Heart left ventricle (tissue), 16 donors: ENCODE results near the gene GABPA. TPM values are rescaled to one million over a fixed set of nuclear protein-coding genes. Genes with fewer than 3 reads are reported as not detected.
"Not testable (repeated sequence)": the region's sequence is repeated elsewhere in the genome, so short reads cannot be mapped to it uniquely, and the experiment has no call there.

Experiments
- ATAC-seq, 4 donors: fragments of 200-7000 bp; cut with Tn5 transposase; one replicate each; pipeline ENCODE4 v1.9.1; 2020 to 2022; ENCODE audit warnings: moderate library complexity in 4 of 4, mild to moderate bottlenecking in 3 of 4, moderate number of reproducible peaks in 1 of 4
- DNase-seq, 5 donors: peaks; one replicate each; pipeline ENCODE4 v3.0.0-alpha.2; 2020
- H3K27ac ChIP-seq, 12 donors: fragments of 200-600 bp; sonication (generic) in 4 of 12; one replicate each; pipeline versions ENCODE4 v1.5.0 to v1.8.0; 2016 to 2022; ENCODE audit warnings: mild to moderate bottlenecking in 2 of 12
- H3K27me3 ChIP-seq, 9 donors: fragments of 200-600 bp; sonication (generic) in 2 of 9; one replicate each; pipeline versions ENCODE4 v1.5.1 to v1.8.0; 2016 to 2022; ENCODE audit warnings: mild to moderate bottlenecking in 3 of 9
- H3K36me3 ChIP-seq, 9 donors: fragments of 200-600 bp; sonication (generic) in 2 of 9; one replicate each; pipeline versions ENCODE4 v1.5.0 to v1.8.0; 2018 to 2022; ENCODE audit warnings: mild to moderate bottlenecking in 2 of 9
- H3K4me1 ChIP-seq, 12 donors: fragments of 200-600 bp; sonication (generic) in 4 of 12; one replicate each; pipeline versions ENCODE4 v1.5.0 to v1.8.0; 2016 to 2022; ENCODE audit warnings: mild to moderate bottlenecking in 3 of 12
- H3K4me3 ChIP-seq, 12 donors: fragments of 200-600 bp; sonication (generic) in 4 of 12; one replicate each; pipeline versions ENCODE4 v1.5.0 to v1.8.0; 2017 to 2022; ENCODE audit warnings: mild to moderate bottlenecking in 9 of 12, moderate library complexity in 4 of 12
- H3K9me3 ChIP-seq, 12 donors: fragments of 200-600 bp; sonication (generic) in 4 of 12; one replicate each; pipeline versions ENCODE4 v1.5.0 to v1.8.0; 2016 to 2022; ENCODE audit warnings: mild to moderate bottlenecking in 1 of 12
- CTCF ChIP-seq, 12 donors: fragments of 200-600 bp; sonication (generic) in 4 of 12; IDR thresholded peaks; one replicate each; pipeline versions ENCODE4 v1.5.0 to v1.8.0; 2018 to 2022; ENCODE audit warnings: antibody characterized with exemption in 12 of 12, mild to moderate bottlenecking in 5 of 12
- POLR2A ChIP-seq, 2 donors: fragments of 450-650 bp; IDR thresholded peaks; one replicate each; pipeline ENCODE4 v1.6.1; 2017; ENCODE audit warnings: antibody characterized with exemption in 2 of 2, mild to moderate bottlenecking in 2 of 2, moderate library complexity in 2 of 2
- WGBS, 4 donors: extraction: QIAGEN DNeasy Blood & Tissue Kit in 2 of 4; methylation state at CpG; one replicate each; pipeline versions ENCODE4 v1.1.5 to v1.1.7; 2013 to 2018; 5-methylcytosine and 5-hydroxymethylcytosine counted together
- intact Hi-C, 10 donors: fragments of 100-400 bp; cut with DNase I; formaldehyde crosslinking; loops; one replicate each; pipeline versions ENCODE4 v1.11.1 to v1.14.2; 2022
- polyA plus RNA-seq, 2 donors: library from polyadenylated mRNA; stranded (reverse); fragments of 200-250 nt; gene quantifications; one replicate each; pipeline ENCODE4 v1.2.3, GENCODE V29; 2013
- total RNA-seq, 9 donors: library from RNA; depleted of rRNA in 2 of 9; stranded (reverse); fragments of >200 nt in 2 of 9; fragmentation: NEBNext Ultra II Directional in 3 of 9; extraction: Animal tissue kit (Norgen Biotek cat#: 25700) in 3 of 9; gene quantifications; one replicate each; pipeline versions ENCODE4 v1.1.0 to v1.2.4, GENCODE V29; 2016 to 2023
- donor health status: ischemic (EF 13 %, LVEDD 7.1; RV severe dilation, severe dysfunction).
- donor health status: healthy with polysubstance abuse.
- donor health status: DM: no; HTN: yes; CAD: no.
- donor health status: DM: no; HTN: no; CAD: no.
- donor health status: ischemic (EF 25% LVEDD 6.9; RV normal size, moderate dysfunction).
- donor health status: ischemic (EF 25% LVEDD 5.7; RV mildly dilated, moderate dysfunction).
- donor health status: healthy.
- donor health status: DM: yes; HTN: yes; CAD: no.
- donor health status: ischemic (EF 35%, LVEDD 5.7; RV mildly dilated, moderate dysfunction).
- donor health status: nonischemic (EF 11% LVEDD 7.7; RV severe dilation, severe dysfunction).
- donor health status: DM: yes; HTN: yes; CAD: no.
- donor health status: PGD.
- donor health status: ischemic (EF 29% LVEDD 5.4; RV normal size, mild dysfunction).
- donor health status: nonischemic (EF 23%, LVEDD 6.1; RV moderate dilation, normal function).

The GABPA gene
- total and polyA plus RNA-seq, 11 donors = 6.1 to 20.6 (median 14.8) TPM

GRCh38 chr21:25772686-25773085 lies 37.9 kb downstream of the GABPA start:
- Histone ChIP-seq H3K36me3 (peaks cover 0 to 43% (median 18%) of the 10 kb centered on the region in 9 donors), H3K9me3 (no peaks in the 10 kb centered on the region), H3K27me3 (no peaks in the 10 kb centered on the region), H3K4me1 (peaks cover 0 to 6% (median 0%) of the 10 kb centered on the region in 12 donors), H3K27ac (peak overlapping the region in 1 of 12 donors; percentile 61), H3K4me3 (no peak overlapping the region)
- intact Hi-C loops = no loop called here
- no peak for DNase-seq
- 51 to 70% (median 57%) methylated on average over 2 of the region's 2 CpGs for WGBS, 4 donors
- TF ChIP-seq CTCF (IDR thresholded peaks at IDR 0.05) (no peak), POLR2A (IDR thresholded peaks at IDR 0.05) (no peak)
- no peak for ATAC-seq

- peaks cover 0 to 7% (median 0%) of the 10 kb centered on the region in 9 donors for H3K36me3 ChIP-seq
- H3K4me1 ChIP-seq = peaks cover 0 to 6% (median 0%) of the 10 kb centered on the region in 12 donors
- no peak for ATAC-seq
- TF ChIP-seq POLR2A (IDR thresholded peaks at IDR 0.05) = no peak
- TF ChIP-seq CTCF (IDR thresholded peaks at IDR 0.05) = no peak
- H3K4me3 ChIP-seq = no peak overlapping the region
- H3K27me3 ChIP-seq = no peaks in the 10 kb centered on the region
- H3K9me3 ChIP-seq = no peaks in the 10 kb centered on the region
- no peak overlapping the region for H3K27ac ChIP-seq
- intact Hi-C loops = no loop called here
- DNase-seq = no peak
- WGBS, 4 donors = 87 to 89% (median 88%) methylated on average over 4 of the region's 4 CpGs
Observed at GRCh38 chr21:25776440-25776839, 41.7 kb downstream of the GABPA start.

GRCh38 chr21:25778126-25778875 lies 43.5 kb downstream of the GABPA start:
- 92 to 96% (median 93%) methylated on average over 43 to 52 of the region's 52 CpGs for WGBS, 4 donors
- H3K27ac ChIP-seq, intact Hi-C loops, H3K9me3 ChIP-seq, ATAC-seq, H3K36me3 ChIP-seq, H3K27me3 ChIP-seq, H3K4me3 ChIP-seq, H3K4me1 ChIP-seq: not testable (repeated sequence)
- peak in 1 of 5 donors; percentile 51 for DNase-seq

- Histone ChIP-seq H3K27ac (no peak overlapping the region), H3K4me3 (no peak overlapping the region), H3K9me3 (no peaks in the 10 kb centered on the region), H3K4me1 (peaks cover 0 to 12% (median 0%) of the 10 kb centered on the region in 12 donors), H3K36me3 (no peaks in the 10 kb centered on the region), H3K27me3 (peaks cover 0 to 9% (median 0%) of the 10 kb centered on the region in 9 donors)
- ATAC-seq = no peak
- 66 to 73% (median 69%) methylated on average over 6 of the region's 6 CpGs for WGBS, 4 donors
- intact Hi-C loops = no loop called here
- DNase-seq = no peak
- TF ChIP-seq POLR2A (IDR thresholded peaks at IDR 0.05) (no peak), CTCF (IDR thresholded peaks at IDR 0.05) (no peak)
Observed at GRCh38 chr21:25788677-25789076, 53.9 kb downstream of the GABPA start.
